Endothelial cell of umbilical vein (primary cell): Measurements from ENCODE around the gene MZB1. TPM values are rescaled to one million over a fixed set of nuclear protein-coding genes. Genes with fewer than 3 reads are reported as not detected.

Experiments used
- BruUV-seq: library from RNA; stranded (reverse); fragments of 400-500 nt; replicated peaks from 2 replicates; lab custom pipeline; 2021; lab: Mats Ljungman, UMichigan
- CTCF ChIA-PET: fragments of 300-600, 350-600 bp; sonication (Branson Sonifier 250); formaldehyde crosslinking; loops from one replicate; lab custom pipeline; 2021; ENCODE audit warnings: antibody characterized with exemption, inconsistent platforms; lab: Charles Lee
- POLR2A ChIA-PET: fragments of 300-600, 350-600 bp; sonication (Branson Sonifier 250); formaldehyde crosslinking; loops from one replicate; lab custom pipeline; 2021; ENCODE audit warnings: antibody characterized with exemption, inconsistent platforms; lab: Charles Lee
- DNase-seq: peaks from one replicate; pipeline ENCODE4 v3.0.0-alpha.2; 2011; ENCODE audit warnings: low read depth, low spot score
- FAIRE-seq: peaks from 2 replicates; lab custom pipeline; 2011; peaks lifted over from hg19 to GRCh38; lab: Jason Lieb, UNC
- H2AFZ ChIP-seq: 2 replicates; pipeline ENCODE4 v1.6.0; 2012; ENCODE audit warnings: low read depth, low read length, control low read depth, inconsistent platforms
- H3K27ac ChIP-seq: 2 replicates; pipeline ENCODE4 v1.5.1; 2011; ENCODE audit warnings: low read depth, mild to moderate bottlenecking, control low read depth, low read length, moderate library complexity; ENCODE audit not compliant: insufficient read depth
- H3K27me3 ChIP-seq, 2 experiments: 2 replicates each; pipeline versions ENCODE4 v1.6.0 to v1.6.1; 2011; ENCODE audit warnings: low read length in 2 of 2, mixed read lengths in 1 of 2; ENCODE audit not compliant: control insufficient read depth in 2 of 2, insufficient read depth in 2 of 2
- H3K36me3 ChIP-seq, 2 experiments: 2 replicates in 1 of 2; 3 replicates in 1 of 2; pipeline ENCODE4 v1.5.1; 2011; ENCODE audit warnings: low read length in 2 of 2, mild to moderate bottlenecking in 1 of 2, moderate library complexity in 1 of 2; ENCODE audit not compliant: control insufficient read depth in 2 of 2, insufficient read depth in 2 of 2; ENCODE audit errors: extremely low read depth in 1 of 2
- H3K4me1 ChIP-seq: 3 replicates; pipeline ENCODE4 v1.5.1; 2011; ENCODE audit warnings: mild to moderate bottlenecking, low read length; ENCODE audit not compliant: control insufficient read depth, insufficient read depth; ENCODE audit errors: extremely low read depth
- H3K4me2 ChIP-seq: 2 replicates; pipeline ENCODE4 v1.6.1; 2011; ENCODE audit warnings: low read length, control low read depth, mixed read lengths; ENCODE audit not compliant: insufficient read depth
- H3K4me3 ChIP-seq, 3 experiments: fragments of 200-600 bp in 1 of 3; sonication (generic), shearing (Covaris generic) in 1 of 3; replicated peaks in 1 of 3; 2 replicates each; pipeline ENCODE4 v1.5.1; 2011 to 2016; ENCODE audit warnings: control low read depth in 3 of 3, low read length in 3 of 3, mild to moderate bottlenecking in 2 of 3, inconsistent platforms in 1 of 3, low read depth in 1 of 3, moderate library complexity in 1 of 3; ENCODE audit not compliant: insufficient read depth in 1 of 3
- H3K79me2 ChIP-seq: 2 replicates; pipeline ENCODE4 v1.6.0; 2012; ENCODE audit warnings: low read length, inconsistent platforms; ENCODE audit not compliant: control insufficient read depth, insufficient read depth
- H3K9ac ChIP-seq: replicated peaks from 2 replicates; pipeline ENCODE3; 2011; ENCODE audit warnings: low read length, control low read depth; ENCODE audit not compliant: insufficient read depth; ENCODE audit errors: extremely low read depth
- H3K9me1 ChIP-seq: replicated peaks from 3 replicates; pipeline ENCODE4 v1.6.0; 2011; ENCODE audit warnings: mild to moderate bottlenecking, low read length; ENCODE audit not compliant: control insufficient read depth, insufficient read depth; ENCODE audit errors: extremely low read depth
- H3K9me3 ChIP-seq: replicated peaks from 2 replicates; pipeline ENCODE4 v1.5.1; 2012; ENCODE audit warnings: low read length, inconsistent platforms; ENCODE audit not compliant: control insufficient read depth, insufficient read depth
- H4K20me1 ChIP-seq: replicated peaks from 2 replicates; pipeline ENCODE3; 2011; ENCODE audit warnings: mild to moderate bottlenecking, low read length; ENCODE audit not compliant: control insufficient read depth, insufficient read depth; ENCODE audit errors: extremely low read depth
- CTCF ChIP-seq, 2 donors: IDR thresholded peaks; 1 replicate in 1 of 2; 2 replicates in 1 of 2; pipeline ENCODE4 v1.5.1; 2011; ENCODE audit warnings: low read length in 2 of 2, mild to moderate bottlenecking in 2 of 2, moderate library complexity in 2 of 2, control low read depth in 1 of 2, inconsistent platforms in 1 of 2, low read depth in 1 of 2; ENCODE audit not compliant: insufficient read depth in 1 of 2; ENCODE audit errors: extremely low read depth in 1 of 2
- FOS ChIP-seq: IDR thresholded peaks from 2 replicates; pipeline ENCODE4 v1.6.1; 2011; ENCODE audit warnings: mild to moderate bottlenecking, low read length, moderate library complexity, borderline replicate concordance; ENCODE audit not compliant: insufficient read depth
- JUN ChIP-seq: IDR thresholded peaks from 2 replicates; pipeline ENCODE4 v1.6.1; 2011; ENCODE audit warnings: borderline replicate concordance, low read depth; ENCODE audit not compliant: insufficient read length, insufficient read depth
- POLR2AphosphoS5 ChIP-seq: IDR thresholded peaks from 2 replicates; pipeline ENCODE4 v1.6.1; 2012; ENCODE audit warnings: low read depth, mild to moderate bottlenecking, control low read depth, low read length, moderate library complexity; ENCODE audit not compliant: insufficient read depth
- dilution Hi-C: fragments of 300-500 bp; cut with MboI; formaldehyde crosslinking; loops from one replicate; pipeline ENCODE4 v1.15.0; 2019; ENCODE audit warnings: low sequenced_read_pairs; ENCODE audit not compliant: extremely low pct_ligation_motif_present
- intact Hi-C: fragments of 100-400 bp; cut with micrococcal nuclease; formaldehyde crosslinking; loops from one replicate; pipeline ENCODE4 v1.10.0; 2022
- polyA plus RNA-seq, 4 experiments: library from polyadenylated mRNA; depleted of rRNA in 3 of 4; stranded (reverse) in 3 of 4; unstranded in 1 of 4; fragments of >200 nt; gene quantifications; 2 replicates each; pipeline versions ENCODE4 v1.2.1 to v1.2.3, GENCODE V29; 2011 to 2012; ENCODE audit warnings: missing spikeins in 1 of 4
- total RNA-seq: library from RNA; stranded (reverse); gene quantifications from 2 replicates; pipeline ENCODE4 v1.2.3, GENCODE V29; 2021

Gene MZB1
- total and polyA plus RNA-seq, 2 donors (not counting 3 experiments of a cell fraction or from before 2014, with no cell fraction given): not detected

DNA sequence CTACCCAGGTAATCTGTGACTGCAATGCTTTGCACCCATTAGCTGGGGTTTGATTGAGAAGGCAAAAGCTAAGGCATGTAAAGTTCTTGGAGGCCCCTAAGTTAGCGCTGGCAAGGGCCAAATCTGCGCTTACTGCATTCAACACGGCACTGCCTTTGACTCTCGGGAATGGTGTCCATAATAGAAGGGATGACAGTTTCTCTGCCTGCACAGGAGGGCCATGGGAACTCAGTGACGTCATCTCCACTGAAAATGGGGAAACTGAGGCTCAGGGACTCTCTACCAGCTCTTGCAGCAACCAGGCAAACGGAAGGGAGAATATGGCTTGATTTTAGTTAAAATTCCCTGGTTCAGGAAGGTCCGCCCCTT, 13.7 kb upstream of the MZB1 start:
- Histone ChIP-seq H3K27ac (peak overlapping the region; percentile 67), H3K27me3 (no peaks in the 10 kb centered on the region), H3K79me2 (no peaks in the 10 kb centered on the region), H3K9me3 (no peaks in the 10 kb centered on the region), H3K4me2 (peak overlapping the region; percentile 92), H3K36me3 (no peaks in the 10 kb centered on the region), H4K20me1 (no peaks in the 10 kb centered on the region), H2AFZ (peak overlapping the region; percentile 91), H3K9me1 (no peaks in the 10 kb centered on the region), H3K4me1 (peaks cover 14% of the 10 kb centered on the region), H3K4me3 (peak overlapping the region; percentile 4 to 77 (median 48)), H3K9ac (peak overlapping the region; percentile 70)
- DNase-seq: no peak
- dilution Hi-C loops: no loop called here
- no peak for TF ChIP-seq FOS
- peak; percentile 41 for TF ChIP-seq JUN
- BruUV-seq: TSS peak; percentile 65
- FAIRE-seq: no peak
- ChIA-PET POLR2A (interaction anchor here (0.6 to 0.9 kb wide), 3 partner anchors 59 to 205 kb away, joined by 3 to 4 read pairs (median 3); partner anchors contain the start of genes ECSCR and PAIP2), CTCF (interaction anchor here (0.9 to 1.5 kb wide), 2 partner anchors 16 to 118 kb away, joined by 3 read pairs; no protein-coding TSS in a partner anchor)
- intact Hi-C loops: loop anchor here (10.0 kb wide), 1 partner anchor 209 kb away; the partner anchor contains the start of gene SIL1

DNA sequence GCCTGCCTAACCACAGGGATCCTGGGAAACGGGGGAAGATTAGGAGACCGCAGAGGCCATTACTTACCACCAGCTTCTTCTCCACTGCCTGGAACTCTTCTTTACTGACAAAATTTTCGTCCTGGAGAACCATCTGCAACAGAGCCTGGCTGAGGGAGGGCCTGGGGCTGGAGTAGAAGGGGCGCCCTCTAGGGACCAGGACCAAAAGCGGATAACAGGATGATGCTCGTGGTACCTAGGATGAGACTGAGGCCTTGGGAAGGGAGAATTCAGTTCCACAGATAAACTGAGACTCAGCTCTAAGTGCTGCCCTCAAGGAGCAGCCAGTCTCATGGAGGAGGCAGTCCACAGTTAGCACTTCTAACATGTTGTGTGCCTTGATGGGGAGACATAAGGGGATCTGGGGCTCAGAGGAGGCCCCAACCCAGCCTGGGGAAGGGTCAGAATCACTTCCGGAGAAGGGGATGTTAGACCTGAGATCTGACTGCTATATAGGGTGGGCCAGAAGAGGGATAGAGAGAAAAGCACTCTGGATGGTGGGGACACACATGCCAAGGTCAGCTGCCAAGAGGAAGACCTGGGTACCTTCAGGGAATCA, 12.9 kb upstream of the MZB1 start:
- Histone ChIP-seq H3K27me3 (no peaks in the 10 kb centered on the region), H3K4me3 (no peak overlapping the region), H3K9ac (no peak overlapping the region), H3K79me2 (no peaks in the 10 kb centered on the region), H3K9me3 (no peaks in the 10 kb centered on the region), H4K20me1 (no peaks in the 10 kb centered on the region), H3K4me1 (peaks cover 14% of the 10 kb centered on the region), H3K4me2 (no peak overlapping the region), H3K27ac (no peak overlapping the region), H2AFZ (no peak overlapping the region), H3K9me1 (no peaks in the 10 kb centered on the region), H3K36me3 (no peaks in the 10 kb centered on the region)
- FAIRE-seq (peak; percentile 42), DNase-seq (no peak)
- dilution Hi-C loops: no loop called here
- ChIA-PET POLR2A (no interaction called here), CTCF (interaction anchor here (1.2 to 1.5 kb wide), 2 partner anchors 8 to 16 kb away, joined by 3 read pairs; no protein-coding TSS in a partner anchor)
- intact Hi-C loops: loop anchor here (10.0 kb wide), 1 partner anchor 208 kb away; the partner anchor contains the start of gene SIL1
- TF ChIP-seq POLR2AphosphoS5 (no peak), CTCF (IDR thresholded peaks at IDR 0.05; ENCODE audit: extremely low read depth in 1 of 2, insufficient read depth in 1 of 2, low read depth in 1 of 2, low read length in 2 of 2) (peak; percentile 32 to 50)
- BruUV-seq: no TSS peak
